Measurements from ENCODE around the gene TBKBP1.

DNA sequence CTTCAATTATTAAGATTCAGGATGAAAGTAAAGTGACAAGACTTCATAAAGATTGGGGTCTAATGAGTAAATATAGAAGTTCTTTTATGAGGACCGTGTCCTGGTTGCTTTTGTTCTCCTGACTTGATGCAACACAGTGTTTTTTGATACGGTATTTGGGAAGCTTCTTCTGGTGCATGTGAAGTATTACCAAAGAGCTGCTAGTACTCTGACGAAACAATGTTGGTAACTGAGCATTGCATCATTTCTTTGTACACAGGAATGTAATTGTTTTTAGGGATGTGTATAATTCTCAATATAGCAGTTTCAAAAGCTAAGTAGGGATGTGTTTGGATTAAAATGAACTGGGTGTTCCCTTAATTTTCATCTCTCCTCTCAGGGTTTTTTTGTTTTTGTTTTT is 28.3 kb upstream of the TBKBP1 start:
- TF ChIP-seq, protein P1, sequence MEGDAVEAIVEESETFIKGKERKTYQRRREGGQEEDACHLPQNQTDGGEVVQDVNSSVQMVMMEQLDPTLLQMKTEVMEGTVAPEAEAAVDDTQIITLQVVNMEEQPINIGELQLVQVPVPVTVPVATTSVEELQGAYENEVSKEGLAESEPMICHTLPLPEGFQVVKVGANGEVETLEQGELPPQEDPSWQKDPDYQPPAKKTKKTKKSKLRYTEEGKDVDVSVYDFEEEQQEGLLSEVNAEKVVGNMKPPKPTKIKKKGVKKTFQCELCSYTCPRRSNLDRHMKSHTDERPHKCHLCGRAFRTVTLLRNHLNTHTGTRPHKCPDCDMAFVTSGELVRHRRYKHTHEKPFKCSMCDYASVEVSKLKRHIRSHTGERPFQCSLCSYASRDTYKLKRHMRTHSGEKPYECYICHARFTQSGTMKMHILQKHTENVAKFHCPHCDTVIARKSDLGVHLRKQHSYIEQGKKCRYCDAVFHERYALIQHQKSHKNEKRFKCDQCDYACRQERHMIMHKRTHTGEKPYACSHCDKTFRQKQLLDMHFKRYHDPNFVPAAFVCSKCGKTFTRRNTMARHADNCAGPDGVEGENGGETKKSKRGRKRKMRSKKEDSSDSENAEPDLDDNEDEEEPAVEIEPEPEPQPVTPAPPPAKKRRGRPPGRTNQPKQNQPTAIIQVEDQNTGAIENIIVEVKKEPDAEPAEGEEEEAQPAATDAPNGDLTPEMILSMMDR (IDR thresholded peaks at IDR 0.05) = no peak
- TF ChIP-seq POLR2A (IDR thresholded peaks at IDR 0.05) = no peak

Data from thyroid gland (tissue), 4 donors.